H9 (cell line): ENCODE measurements around the gene DES. TPM values are rescaled to one million over a fixed set of nuclear protein-coding genes. Genes with fewer than 3 reads are reported as not detected.

Source experiments
- DNase-seq: peaks from one replicate; pipeline ENCODE4 v3.0.0-alpha.2; 2017
- H2AFZ ChIP-seq: one replicate; pipeline ENCODE4 v1.6.1; 2013; ENCODE audit warnings: mild to moderate bottlenecking, low read length, control low read depth, moderate library complexity
- H2AK5ac ChIP-seq: 2 replicates; pipeline ENCODE4 v1.6.1; 2013; ENCODE audit warnings: low read length, control low read depth, mixed read lengths; ENCODE audit not compliant: insufficient read length
- H2BK120ac ChIP-seq: one replicate; pipeline ENCODE4 v1.6.1; 2013; ENCODE audit warnings: low read depth, mild to moderate bottlenecking, low read length, control low read depth, inconsistent platforms; ENCODE audit not compliant: poor library complexity, severe bottlenecking
- H2BK12ac ChIP-seq: 2 replicates; pipeline ENCODE4 v1.6.1; 2013; ENCODE audit warnings: low read length, control low read depth, mixed read lengths, low read depth; ENCODE audit not compliant: insufficient read length
- H2BK15ac ChIP-seq: 2 replicates; pipeline ENCODE4 v1.6.1; 2013; ENCODE audit warnings: low read depth, low read length, control low read depth
- H2BK20ac ChIP-seq: one replicate; pipeline ENCODE4 v1.6.1; 2013; ENCODE audit warnings: low read depth, mild to moderate bottlenecking, low read length, control low read depth, inconsistent platforms; ENCODE audit not compliant: poor library complexity, severe bottlenecking
- H2BK5ac ChIP-seq: 2 replicates; pipeline ENCODE4 v1.6.1; 2013; ENCODE audit warnings: low read length, control low read depth, mixed read lengths; ENCODE audit not compliant: insufficient read length
- H3K14ac ChIP-seq: 2 replicates; pipeline ENCODE4 v1.6.1; 2013; ENCODE audit warnings: low read length, control low read depth; ENCODE audit not compliant: insufficient read depth
- H3K18ac ChIP-seq: 2 replicates; pipeline ENCODE4 v1.6.1; 2013; ENCODE audit warnings: low read depth, mild to moderate bottlenecking, mixed read lengths, low read length, control low read depth; ENCODE audit not compliant: insufficient read length
- H3K23ac ChIP-seq: 2 replicates; pipeline ENCODE4 v1.6.1; 2013; ENCODE audit warnings: low read length, control low read depth, mixed read lengths, low read depth; ENCODE audit not compliant: insufficient read length
- H3K23me2 ChIP-seq: 2 replicates; pipeline ENCODE4 v1.6.1; 2013; ENCODE audit warnings: low read depth, mild to moderate bottlenecking, mixed read lengths, low read length, control low read depth; ENCODE audit not compliant: insufficient read length, poor library complexity, severe bottlenecking
- H3K27ac ChIP-seq: 2 replicates; pipeline ENCODE4 v1.5.1; 2013; ENCODE audit warnings: low read length, control low read depth, mixed read lengths, low read depth; ENCODE audit not compliant: insufficient read length
- H3K27me3 ChIP-seq: 2 replicates; pipeline ENCODE4 v1.6.1; 2013; ENCODE audit warnings: low read length, control low read depth, inconsistent platforms; ENCODE audit not compliant: insufficient read depth
- H3K4ac ChIP-seq: 2 replicates; pipeline ENCODE4 v1.6.1; 2013; ENCODE audit warnings: low read depth, mild to moderate bottlenecking, control low read depth, inconsistent platforms, low read length, moderate library complexity
- H3K4me1 ChIP-seq: 2 replicates; pipeline ENCODE4 v1.6.1; 2013; ENCODE audit warnings: low read length, control low read depth, inconsistent platforms; ENCODE audit not compliant: insufficient read depth
- H3K4me2 ChIP-seq: 2 replicates; pipeline ENCODE4 v1.6.1; 2013; ENCODE audit warnings: low read length, control low read depth, mixed read lengths; ENCODE audit not compliant: insufficient read length, insufficient read depth
- H3K56ac ChIP-seq: 2 replicates; pipeline ENCODE4 v1.6.1; 2013; ENCODE audit warnings: low read depth, mild to moderate bottlenecking, mixed read lengths, low read length, control low read depth; ENCODE audit not compliant: insufficient read length
- H3K79me1 ChIP-seq: 2 replicates; pipeline ENCODE4 v1.6.1; 2013; ENCODE audit warnings: low read depth, mild to moderate bottlenecking, moderate library complexity, low read length, control low read depth, inconsistent platforms; ENCODE audit not compliant: insufficient read depth, poor library complexity, severe bottlenecking
- H3K79me2 ChIP-seq: 2 replicates; pipeline ENCODE4 v1.6.1; 2013; ENCODE audit warnings: low read length, control low read depth, inconsistent platforms; ENCODE audit not compliant: insufficient read depth
- H3K9ac ChIP-seq: 2 replicates; pipeline ENCODE4 v1.6.1; 2013; ENCODE audit warnings: low read length, control low read depth, mixed read lengths; ENCODE audit not compliant: insufficient read length; ENCODE audit errors: extremely low read depth
- H3K9me3 ChIP-seq: one replicate; pipeline ENCODE4 v1.6.1; 2013; ENCODE audit warnings: low read depth, low read length, inconsistent platforms; ENCODE audit not compliant: control insufficient read depth
- H3T11ph ChIP-seq: one replicate; pipeline ENCODE4 v1.6.1; 2013; ENCODE audit warnings: mild to moderate bottlenecking, low read length, control low read depth, inconsistent platforms
- H4K20me1 ChIP-seq: one replicate; pipeline ENCODE4 v1.6.1; 2013; ENCODE audit not compliant: control insufficient read depth, insufficient read length, insufficient read depth
- H4K5ac ChIP-seq: 2 replicates; pipeline ENCODE4 v1.6.1; 2013; ENCODE audit warnings: low read depth, mild to moderate bottlenecking, mixed read lengths, low read length, control low read depth; ENCODE audit not compliant: insufficient read length
- H4K8ac ChIP-seq: replicated peaks from 2 replicates; pipeline ENCODE4 v1.6.1; 2013; ENCODE audit warnings: low read length, control low read depth, mixed read lengths, low read depth; ENCODE audit not compliant: insufficient read length
- H4K91ac ChIP-seq: 2 replicates; pipeline ENCODE4 v1.6.1; 2013; ENCODE audit warnings: low read depth, mild to moderate bottlenecking, moderate library complexity, mixed read lengths, low read length, control low read depth; ENCODE audit not compliant: insufficient read length
- H3K27ac Mint-ChIP-seq, 3 experiments: 2 replicates in 2 of 3; 3 replicates in 1 of 3; pipeline ENCODE4 v1.8.0; 2020 to 2021; ENCODE audit warnings: mixed read lengths in 3 of 3, mild to moderate bottlenecking in 1 of 3, moderate library complexity in 1 of 3
- H3K27me3 Mint-ChIP-seq: 2 replicates; pipeline ENCODE4 v1.8.0; 2021; ENCODE audit warnings: low read depth, mild to moderate bottlenecking, moderate library complexity, mixed read lengths
- H3K36me3 Mint-ChIP-seq, 3 experiments: 2 replicates in 2 of 3; 3 replicates in 1 of 3; pipeline ENCODE4 v1.8.0; 2020 to 2021; ENCODE audit warnings: low read depth in 3 of 3, mixed read lengths in 3 of 3; ENCODE audit not compliant: insufficient read depth in 1 of 3
- H3K4me1 Mint-ChIP-seq, 2 experiments: 2 replicates each; pipeline ENCODE4 v1.8.0; 2020; ENCODE audit warnings: mixed read lengths in 2 of 2
- H3K4me3 Mint-ChIP-seq, 2 experiments: 2 replicates in 1 of 2; 3 replicates in 1 of 2; pipeline ENCODE4 v1.8.0; 2020 to 2021; ENCODE audit warnings: mild to moderate bottlenecking in 2 of 2, mixed read lengths in 2 of 2, moderate library complexity in 1 of 2
- H3K9me3 Mint-ChIP-seq, 2 experiments: 2 replicates in 1 of 2; 3 replicates in 1 of 2; pipeline ENCODE4 v1.8.0; 2020; ENCODE audit warnings: mild to moderate bottlenecking in 2 of 2, mixed read lengths in 2 of 2, moderate library complexity in 1 of 2
- CTCF ChIP-seq: fragments of 200-600 bp; sonication (generic); conservative IDR thresholded peaks from 3 replicates; pipeline ENCODE4 v1.8.0; 2021; ENCODE audit warnings: antibody characterized with exemption, mild to moderate bottlenecking
- WGBS: extraction: QIAGEN DNeasy Blood & Tissue Kit; methylation state at CpG from one replicate; pipeline ENCODE4 v1.1.7; 2013; ENCODE audit warnings: missing lambda C conversion rate, low lambda C conversion rate, mixed read lengths; ENCODE audit not compliant: insufficient read length; ENCODE audit errors: extremely low coverage; 5-methylcytosine and 5-hydroxymethylcytosine counted together
- total RNA-seq: library from RNA; stranded (reverse); gene quantifications from 2 replicates; pipeline ENCODE4 v1.2.1, GENCODE V29; 2021

DES gene
- total RNA-seq, 1 experiment from 2014 or later, result 4.6 TPM

GRCh38 chr2:219471476-219472371, 53.5 kb downstream of the DES start:
- DNase-seq, result no peak
- Histone ChIP-seq H2AK5ac (no peak overlapping the region), H3K79me1 (no peaks in the 10 kb centered on the region), H3K23ac (no peak overlapping the region), H4K91ac (no peak overlapping the region), H3K18ac (no peak overlapping the region), H2BK120ac (no peak overlapping the region), H3K4ac (no peak overlapping the region), H2BK12ac (no peak overlapping the region), H3K14ac (no peak overlapping the region; the same call in 1 of the 2 replicates), H3K9me3 (no peaks in the 10 kb centered on the region), H4K5ac (no peak overlapping the region), H3K27me3 (no peaks in the 10 kb centered on the region), H3K23me2 (peaks cover 2% of the 10 kb centered on the region), H2BK5ac (no peak overlapping the region), H3K79me2 (no peaks in the 10 kb centered on the region), H3K56ac (no peak overlapping the region), H3T11ph (no peak overlapping the region), H2BK15ac (no peak overlapping the region), H4K20me1 (no peaks in the 10 kb centered on the region), H3K27ac (no peak overlapping the region), H4K8ac (no peak overlapping the region), H3K4me2 (no peak overlapping the region), H2AFZ (no peak overlapping the region), H2BK20ac (no peak overlapping the region), H3K9ac (no peak overlapping the region), H3K4me1 (no peaks in the 10 kb centered on the region)
- no peak for TF ChIP-seq CTCF
- WGBS, result no CpG with 5 or more reads among the region's 22 CpGs
- H3K4me3 Mint-ChIP-seq, result no peak overlapping the region
- H3K4me1 Mint-ChIP-seq, result peaks cover 11 to 12% of the 10 kb centered on the region in 2 experiments
- H3K27me3 Mint-ChIP-seq, result peaks cover 5% of the 10 kb centered on the region; the same call in 1 of the 2 replicates
- H3K9me3 Mint-ChIP-seq, result no peaks in the 10 kb centered on the region; a peak in 2 of 5 replicates
- no peak overlapping the region; a peak in 1 of 7 replicates for H3K27ac Mint-ChIP-seq
- H3K36me3 Mint-ChIP-seq, result peaks cover 0 to 10% (median 0%) of the 10 kb centered on the region in 3 experiments; a peak in 2 of 7 replicates
